B cell (primary cell): ENCODE data around the gene STEAP4. TPM values are rescaled to one million over a fixed set of nuclear protein-coding genes. Genes with fewer than 3 reads are reported as not detected.

Experiments used
- ATAC-seq: fragments of 200-7000 bp; cut with Tn5 transposase; one replicate; pipeline ENCODE4 v1.10.0; 2021; ENCODE audit warnings: low read depth, mild to moderate bottlenecking, moderate number of reproducible peaks, moderate library complexity
- CTCF ChIA-PET: fragments of 350-600 bp; sonication (Branson Sonifier 250); formaldehyde crosslinking; loops from one replicate; lab custom pipeline; 2021; ENCODE audit warnings: antibody characterized with exemption, inconsistent platforms; lab: Charles Lee
- POLR2A ChIA-PET: fragments of 350-600 bp; sonication (Branson Sonifier 250); formaldehyde crosslinking; loops from one replicate; lab custom pipeline; 2021; ENCODE audit warnings: antibody characterized with exemption; lab: Charles Lee
- DNase-seq: peaks from one replicate; pipeline ENCODE4 v3.0.0; 2013
- H2AFZ ChIP-seq: 2 replicates; pipeline ENCODE4 v1.6.1; 2012; ENCODE audit warnings: mild to moderate bottlenecking, low read depth, low read length; ENCODE audit not compliant: insufficient read depth, poor library complexity, severe bottlenecking
- H3K27ac ChIP-seq, 2 donors: 1 replicate in 1 of 2; 2 replicates in 1 of 2; pipeline ENCODE4 v1.5.1; 2012 to 2013; ENCODE audit warnings: low read length in 2 of 2, mild to moderate bottlenecking in 2 of 2, moderate library complexity in 1 of 2
- H3K27me3 ChIP-seq, 4 experiments: fragments of 200-600 bp in 1 of 4; sonication (generic) in 1 of 4; replicated peaks in 1 of 4; 1 replicate in 2 of 4; 2 replicates in 2 of 4; pipeline versions ENCODE4 v1.6.1 to v1.7.0; 2013 to 2016; ENCODE audit warnings: low read length in 3 of 4, mild to moderate bottlenecking in 2 of 4, mixed read lengths in 1 of 4, moderate library complexity in 1 of 4; ENCODE audit not compliant: insufficient read depth in 4 of 4, control insufficient read depth in 3 of 4; ENCODE audit errors: control extremely low read depth in 1 of 4
- H3K36me3 ChIP-seq, 2 experiments: replicated peaks in 1 of 2; 1 replicate in 1 of 2; 2 replicates in 1 of 2; pipeline versions ENCODE4 v1.6.1 to v1.7.1; 2013; ENCODE audit warnings: low read length in 1 of 2; ENCODE audit not compliant: insufficient read depth in 2 of 2, control insufficient read depth in 1 of 2; ENCODE audit errors: control extremely low read depth in 1 of 2, extremely low read depth in 1 of 2
- H3K4me1 ChIP-seq, 2 donors: fragments of 200-600 bp in 1 of 2; sonication (generic) in 1 of 2; 1 replicate in 1 of 2; 2 replicates in 1 of 2; pipeline versions ENCODE4 v1.5.1 to v1.6.1; 2013 to 2017; ENCODE audit warnings: low read length in 2 of 2; ENCODE audit not compliant: control insufficient read depth in 2 of 2, insufficient read depth in 2 of 2
- H3K4me2 ChIP-seq: replicated peaks from 2 replicates; pipeline ENCODE3; 2012; ENCODE audit warnings: mild to moderate bottlenecking, low read depth, low read length; ENCODE audit not compliant: poor library complexity, severe bottlenecking
- H3K4me3 ChIP-seq, 5 experiments: fragments of 200-600 bp in 1 of 5; sonication (generic) in 1 of 5; 1 replicate in 3 of 5; 2 replicates in 2 of 5; pipeline versions ENCODE4 v1.5.1 to v1.7.0; 2011 to 2016; ENCODE audit warnings: low read length in 4 of 5, mild to moderate bottlenecking in 4 of 5, low read depth in 2 of 5, control low read depth in 1 of 5, moderate library complexity in 1 of 5; ENCODE audit not compliant: insufficient read depth in 1 of 5; ENCODE audit errors: control extremely low read depth in 1 of 5, extremely low read depth in 1 of 5
- H3K79me2 ChIP-seq: fragments of 200-600 bp; sonication (generic); one replicate; pipeline ENCODE4 v1.6.0; 2016; ENCODE audit warnings: low read length; ENCODE audit not compliant: control insufficient read depth, insufficient read depth
- H3K9ac ChIP-seq: fragments of 200-600 bp; sonication (generic); 2 replicates; pipeline ENCODE4 v1.6.1; 2017; ENCODE audit warnings: mild to moderate bottlenecking, low read length, moderate library complexity
- H3K9me3 ChIP-seq, 3 donors: one replicate each; pipeline versions ENCODE4 v1.6.1 to v1.7.1; 2013; ENCODE audit warnings: low read length in 2 of 3; ENCODE audit not compliant: control insufficient read depth in 2 of 3, insufficient read depth in 1 of 3; ENCODE audit errors: control extremely low read depth in 1 of 3
- H4K20me1 ChIP-seq: 2 replicates; pipeline ENCODE4 v1.6.0; 2012; ENCODE audit warnings: mild to moderate bottlenecking, low read length; ENCODE audit not compliant: insufficient read depth, control insufficient read depth, poor library complexity, severe bottlenecking
- H3K27ac Mint-ChIP-seq: one replicate; pipeline ENCODE4 v1.8.0; 2021; ENCODE audit warnings: mixed read lengths
- H3K27me3 Mint-ChIP-seq: one replicate; pipeline ENCODE4 v1.8.0; 2021; ENCODE audit warnings: mixed read lengths
- H3K4me1 Mint-ChIP-seq: one replicate; pipeline ENCODE4 v1.8.0; 2021; ENCODE audit warnings: mixed read lengths
- H3K4me3 Mint-ChIP-seq: one replicate; pipeline ENCODE4 v1.8.0; 2021; ENCODE audit warnings: mixed read lengths
- H3K9me3 Mint-ChIP-seq: one replicate; pipeline ENCODE4 v1.8.0; 2022; ENCODE audit warnings: mixed read lengths; ENCODE audit not compliant: insufficient read depth
- EZH2 ChIP-seq: IDR thresholded peaks from 2 replicates; pipeline ENCODE4 v1.6.1; 2012; ENCODE audit warnings: borderline replicate concordance, low read depth, mild to moderate bottlenecking, moderate library complexity, low read length; ENCODE audit not compliant: insufficient read depth, poor library complexity, severe bottlenecking
- WGBS: methylation state at CpG from one replicate; pipeline ENCODE4 v1.1.5; 2013; ENCODE audit warnings: missing lambda C conversion rate; ENCODE audit not compliant: insufficient coverage; 5-methylcytosine and 5-hydroxymethylcytosine counted together
- intact Hi-C: fragments of 100-400 bp; cut with micrococcal nuclease; formaldehyde crosslinking; loops from one replicate; pipeline ENCODE4 v1.10.0; 2022
- polyA plus RNA-seq: library from polyadenylated mRNA; depleted of rRNA; stranded (reverse); fragments of >200 nt; gene quantifications from 2 replicates; pipeline ENCODE4 v1.2.3, GENCODE V29; 2012
- total RNA-seq, 2 donors: library from RNA; stranded (reverse); fragments of 120-200 nt in 1 of 2; gene quantifications; 1 replicate in 1 of 2; 2 replicates in 1 of 2; pipeline versions ENCODE4 v1.2.3 to v1.2.4, GENCODE V29; 2013 to 2022
- TF ChIP-seq, protein P1 (sequence below): fragments of 200-600 bp; IDR thresholded peaks from one replicate; pipeline ENCODE4 v1.8.0; 2022; ENCODE audit warnings: antibody characterized with exemption, mild to moderate bottlenecking

Gene STEAP4
- total and polyA plus RNA-seq, 2 donors (not counting 1 experiment from before 2014, with no cell fraction given), result 0.04 TPM; not detected in 1

- Histone ChIP-seq H3K27ac (no peak overlapping the region), H3K4me3 (no peak overlapping the region), H3K79me2 (no peaks in the 10 kb centered on the region), H4K20me1 (no peaks in the 10 kb centered on the region), H2AFZ (no peak overlapping the region), H3K4me1 (no peaks in the 10 kb centered on the region), H3K36me3 (no peaks in the 10 kb centered on the region), H3K4me2 (no peak overlapping the region), H3K9ac (no peak overlapping the region), H3K27me3 (peaks cover 0 to 3% (median 1%) of the 10 kb centered on the region in 4 experiments), H3K9me3 (no peaks in the 10 kb centered on the region)
- H3K9me3 Mint-ChIP-seq, result no peaks in the 10 kb centered on the region
- TF ChIP-seq, protein P1, sequence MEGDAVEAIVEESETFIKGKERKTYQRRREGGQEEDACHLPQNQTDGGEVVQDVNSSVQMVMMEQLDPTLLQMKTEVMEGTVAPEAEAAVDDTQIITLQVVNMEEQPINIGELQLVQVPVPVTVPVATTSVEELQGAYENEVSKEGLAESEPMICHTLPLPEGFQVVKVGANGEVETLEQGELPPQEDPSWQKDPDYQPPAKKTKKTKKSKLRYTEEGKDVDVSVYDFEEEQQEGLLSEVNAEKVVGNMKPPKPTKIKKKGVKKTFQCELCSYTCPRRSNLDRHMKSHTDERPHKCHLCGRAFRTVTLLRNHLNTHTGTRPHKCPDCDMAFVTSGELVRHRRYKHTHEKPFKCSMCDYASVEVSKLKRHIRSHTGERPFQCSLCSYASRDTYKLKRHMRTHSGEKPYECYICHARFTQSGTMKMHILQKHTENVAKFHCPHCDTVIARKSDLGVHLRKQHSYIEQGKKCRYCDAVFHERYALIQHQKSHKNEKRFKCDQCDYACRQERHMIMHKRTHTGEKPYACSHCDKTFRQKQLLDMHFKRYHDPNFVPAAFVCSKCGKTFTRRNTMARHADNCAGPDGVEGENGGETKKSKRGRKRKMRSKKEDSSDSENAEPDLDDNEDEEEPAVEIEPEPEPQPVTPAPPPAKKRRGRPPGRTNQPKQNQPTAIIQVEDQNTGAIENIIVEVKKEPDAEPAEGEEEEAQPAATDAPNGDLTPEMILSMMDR, result no peak
- TF ChIP-seq EZH2, result no peak
- no peak for ATAC-seq
- DNase-seq, result no peak
- no peak overlapping the region for H3K4me3 Mint-ChIP-seq
- WGBS, result no CpG with 5 or more reads among the region's 2 CpGs
- peaks cover 3% of the 10 kb centered on the region for H3K27me3 Mint-ChIP-seq
- no peak overlapping the region for H3K27ac Mint-ChIP-seq
- H3K4me1 Mint-ChIP-seq, result no peaks in the 10 kb centered on the region
- ChIA-PET CTCF (no interaction called here), POLR2A (no interaction called here)
- intact Hi-C loops, result no loop called here
Measured at GRCh38 chr7:88339195-88339922, 32.7 kb upstream of the STEAP4 start.

DNA sequence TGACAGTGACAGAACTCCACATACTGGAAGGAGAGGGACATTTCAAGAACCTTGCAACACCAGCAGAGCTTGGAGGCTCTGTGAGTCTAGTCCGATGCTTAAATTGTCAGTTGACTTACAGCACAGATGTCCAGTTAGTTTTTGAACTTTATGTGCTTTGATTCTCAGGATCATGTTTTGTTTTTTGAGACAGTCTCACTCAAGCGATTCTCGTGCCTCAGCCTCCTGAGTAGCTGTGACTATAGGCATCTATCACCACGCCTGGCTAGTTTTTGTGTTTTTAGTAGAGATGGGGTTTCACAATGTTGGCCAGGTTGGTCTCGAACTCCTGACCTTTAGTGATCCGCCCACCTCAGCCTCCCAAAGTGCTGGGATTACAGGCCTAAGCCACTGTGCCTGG lies 31.8 kb upstream of the STEAP4 start:
- Histone ChIP-seq H4K20me1 (no peaks in the 10 kb centered on the region), H3K27me3 (peaks cover 0 to 3% (median 1%) of the 10 kb centered on the region in 4 experiments), H3K79me2 (no peaks in the 10 kb centered on the region), H3K27ac (no peak overlapping the region), H3K4me1 (no peaks in the 10 kb centered on the region), H3K9me3 (no peaks in the 10 kb centered on the region), H3K4me2 (no peak overlapping the region), H3K4me3 (no peak overlapping the region), H3K9ac (no peak overlapping the region), H3K36me3 (no peaks in the 10 kb centered on the region), H2AFZ (no peak overlapping the region)
- CTCF ChIA-PET, result no interaction called here
- intact Hi-C loops, result no loop called here
- Mint-ChIP-seq H3K9me3 (no peaks in the 10 kb centered on the region), H3K27me3 (peaks cover 3% of the 10 kb centered on the region), H3K4me3 (no peak overlapping the region), H3K27ac (no peak overlapping the region), H3K4me1 (no peaks in the 10 kb centered on the region)
- DNase-seq (no peak), ATAC-seq (no peak)
- WGBS, result 96% methylated on average over 6 of the region's 6 CpGs
- POLR2A ChIA-PET, result no interaction called here
- TF ChIP-seq EZH2, result no peak
- TF ChIP-seq, protein P1, result no peak
